NCI-H82 treated with DMSO at 0.1 percent for 48 hours (cell line): ENCODE data around the gene SPEM1.
A peak's percentile ranks its signal among the peaks of the same experiment; 100 is the strongest.

Experiments
- DNase-seq: peaks from one replicate; lab custom pipeline; 2025; ENCODE audit not compliant: unreplicated experiment; lab: John Stamatoyannopoulos, UW

Gene SPEM1

DNA sequence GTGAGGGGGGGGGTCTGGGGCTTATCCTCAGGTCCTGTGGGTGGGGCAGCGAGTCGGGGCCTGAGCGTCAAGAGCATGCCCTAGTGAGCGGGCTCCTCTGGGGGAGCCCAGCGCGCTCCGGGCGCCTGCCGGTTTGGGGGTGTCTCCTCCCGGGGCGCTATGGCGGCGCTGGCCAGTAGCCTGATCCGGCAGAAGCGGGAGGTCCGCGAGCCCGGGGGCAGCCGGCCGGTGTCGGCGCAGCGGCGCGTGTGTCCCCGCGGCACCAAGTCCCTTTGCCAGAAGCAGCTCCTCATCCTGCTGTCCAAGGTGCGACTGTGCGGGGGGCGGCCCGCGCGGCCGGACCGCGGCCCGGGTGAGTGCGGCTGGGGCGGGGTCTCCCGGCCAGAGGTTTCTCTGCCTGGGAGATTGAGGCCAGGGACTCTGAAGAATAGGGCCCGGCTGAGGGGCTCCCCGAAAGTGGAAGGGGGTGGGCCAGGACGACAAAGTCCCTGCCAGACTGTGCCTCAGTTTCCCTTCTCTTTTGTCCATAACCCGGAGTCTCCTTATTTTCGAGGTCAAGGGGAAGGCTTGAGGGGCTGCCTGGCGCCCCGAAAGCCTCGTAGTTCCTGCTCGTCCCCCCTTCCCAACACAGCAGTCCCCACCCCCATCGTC is 19.5 kb downstream of the SPEM1 start, which contains the start of gene FGF11:
FGF11 (plus strand) TSS at position 51 of the 651 bp plus-strand sequence; CDS start at position 160, 109 bp downstream.
- no peak for DNase-seq

DNA sequence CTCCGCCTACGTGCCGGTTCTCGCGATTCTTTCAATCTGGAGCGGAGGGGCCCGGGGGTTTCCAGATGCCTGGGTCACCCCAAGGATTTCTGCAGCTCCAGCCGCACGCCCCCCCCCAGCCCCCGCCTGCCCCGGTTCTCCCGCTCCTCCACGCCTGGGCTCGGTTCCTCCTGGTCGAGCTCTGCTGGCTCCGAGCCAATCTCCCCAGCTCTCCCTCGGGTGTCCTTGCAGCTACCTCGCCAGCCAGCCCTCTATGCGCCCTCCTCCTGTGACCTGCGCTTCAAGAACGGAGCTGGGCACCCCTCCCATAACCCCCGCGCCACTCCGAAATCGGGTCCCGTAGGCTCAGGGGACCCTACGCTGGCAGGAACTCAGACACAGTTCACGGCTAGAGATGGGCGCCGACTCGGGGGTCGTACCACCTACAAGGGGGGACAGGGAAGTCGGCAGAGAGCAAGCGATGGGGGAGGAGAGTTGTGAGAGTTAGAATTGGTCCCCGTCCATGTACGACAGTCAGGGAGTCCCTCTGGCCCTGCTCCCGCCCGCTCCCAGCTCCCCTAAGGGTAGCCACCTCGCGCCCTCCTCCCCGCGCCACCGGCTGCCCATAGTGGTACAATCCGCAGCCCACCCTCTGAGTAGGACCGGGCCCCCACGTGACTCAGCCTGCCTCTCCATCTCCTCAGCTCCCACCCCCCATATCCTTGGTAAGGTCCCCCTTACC is 20.1 kb downstream of the SPEM1 start:
- DNase-seq = peak; percentile 74

DNA sequence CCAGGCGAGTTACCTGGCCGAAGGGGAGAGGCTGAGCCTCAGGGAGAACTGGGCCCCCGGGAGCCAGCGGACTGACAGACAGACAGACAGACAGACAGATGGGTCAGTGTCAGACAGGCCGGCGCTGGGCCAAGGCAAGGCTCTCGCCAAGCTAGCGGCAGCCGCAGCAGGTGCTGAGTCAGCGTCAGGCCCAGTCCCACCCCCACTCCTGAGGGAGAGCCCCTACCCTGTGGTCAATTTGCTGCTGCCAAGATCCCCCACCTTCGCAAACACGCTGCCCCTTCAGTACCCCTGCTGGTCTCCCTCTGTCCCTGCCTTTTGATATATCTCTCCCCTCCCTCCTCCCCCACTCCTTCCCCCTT is 20.7 kb downstream of the SPEM1 start:
- DNase-seq = peak; percentile 57

DNA sequence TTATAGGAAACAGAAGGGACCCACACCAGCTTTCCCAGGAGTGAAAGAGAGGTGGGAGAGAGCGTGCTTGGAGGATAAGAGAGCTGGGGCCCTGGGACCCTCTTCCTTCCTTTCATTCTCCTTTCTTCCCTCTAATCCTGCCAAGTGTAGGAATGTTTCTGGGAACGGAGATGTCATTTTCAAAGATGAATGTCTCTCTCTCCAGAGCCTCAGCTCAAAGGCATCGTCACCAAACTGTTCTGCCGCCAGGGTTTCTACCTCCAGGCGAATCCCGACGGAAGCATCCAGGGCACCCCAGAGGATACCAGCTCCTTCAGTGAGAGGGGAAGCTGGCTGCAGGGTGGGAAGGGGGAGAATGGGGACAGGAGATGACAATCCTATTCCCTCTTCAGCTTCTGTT is 21.1 kb downstream of the SPEM1 start:
- no peak for DNase-seq

DNA sequence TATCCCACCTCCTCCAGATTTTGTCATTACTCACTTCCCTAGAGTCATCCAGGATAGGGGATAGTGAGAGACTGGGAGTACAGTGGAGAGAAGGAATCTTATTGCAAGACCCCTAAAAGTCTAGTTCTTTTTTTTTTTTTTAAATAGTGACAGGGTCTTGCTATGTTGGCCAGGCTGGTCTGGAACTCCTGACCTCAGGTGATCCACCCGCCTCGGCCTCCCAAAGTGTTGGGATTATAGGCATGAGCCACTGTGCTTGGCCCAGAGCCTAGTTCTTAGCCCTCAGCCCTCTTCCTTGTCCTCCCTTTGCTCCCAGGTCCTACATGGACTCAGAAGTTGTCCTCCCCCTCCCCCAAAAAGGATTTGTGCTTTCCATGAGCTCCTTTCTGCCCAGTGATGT is 22.0 kb downstream of the SPEM1 start:
- no peak for DNase-seq

DNA sequence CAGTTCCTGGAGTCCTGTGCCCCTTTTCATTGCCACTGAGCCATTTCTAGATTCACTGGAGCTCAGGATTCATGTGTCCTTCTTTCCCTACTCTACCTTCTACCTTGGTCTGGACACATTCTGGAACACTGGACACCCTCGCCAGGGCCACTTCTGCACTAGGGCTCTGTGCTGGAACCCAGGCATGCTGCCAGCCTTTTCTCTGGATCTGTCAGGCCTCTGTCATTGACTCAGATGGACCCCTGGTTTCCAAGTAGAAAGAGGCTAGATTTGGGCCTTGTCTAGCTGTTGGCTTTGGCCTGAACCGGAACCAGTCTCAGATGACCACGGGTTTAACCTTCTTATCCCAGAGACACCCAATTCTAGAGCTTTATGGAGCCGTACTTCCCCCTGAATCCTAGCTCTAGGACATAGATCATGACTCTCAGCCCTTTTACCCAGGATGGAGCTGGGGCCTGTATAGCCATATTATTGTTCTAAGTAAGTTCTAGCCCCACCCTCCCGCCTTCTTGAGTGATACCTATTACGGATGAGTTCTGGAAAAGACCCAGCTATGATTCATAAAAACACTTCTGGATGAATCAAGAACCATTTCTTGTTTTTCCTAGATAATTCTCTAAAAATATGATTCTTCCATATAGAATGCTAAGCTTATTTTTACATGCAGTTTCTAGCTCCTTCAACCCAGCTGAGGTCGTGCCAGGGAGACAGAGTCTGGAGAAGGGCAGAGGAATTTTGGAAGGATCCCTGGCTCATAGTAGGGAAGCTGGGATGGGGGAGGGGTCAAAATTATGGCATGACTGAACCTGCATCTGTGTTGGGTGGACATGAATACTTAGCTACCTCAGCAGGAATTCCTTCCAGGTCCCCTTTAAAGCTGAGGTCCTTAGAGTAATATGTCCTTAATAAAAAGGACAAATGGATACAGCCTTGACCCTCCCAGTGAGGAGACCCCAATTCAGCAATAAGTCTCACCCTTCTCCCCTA is 23.7 kb downstream of the SPEM1 start:
- DNase-seq = no peak

DNA sequence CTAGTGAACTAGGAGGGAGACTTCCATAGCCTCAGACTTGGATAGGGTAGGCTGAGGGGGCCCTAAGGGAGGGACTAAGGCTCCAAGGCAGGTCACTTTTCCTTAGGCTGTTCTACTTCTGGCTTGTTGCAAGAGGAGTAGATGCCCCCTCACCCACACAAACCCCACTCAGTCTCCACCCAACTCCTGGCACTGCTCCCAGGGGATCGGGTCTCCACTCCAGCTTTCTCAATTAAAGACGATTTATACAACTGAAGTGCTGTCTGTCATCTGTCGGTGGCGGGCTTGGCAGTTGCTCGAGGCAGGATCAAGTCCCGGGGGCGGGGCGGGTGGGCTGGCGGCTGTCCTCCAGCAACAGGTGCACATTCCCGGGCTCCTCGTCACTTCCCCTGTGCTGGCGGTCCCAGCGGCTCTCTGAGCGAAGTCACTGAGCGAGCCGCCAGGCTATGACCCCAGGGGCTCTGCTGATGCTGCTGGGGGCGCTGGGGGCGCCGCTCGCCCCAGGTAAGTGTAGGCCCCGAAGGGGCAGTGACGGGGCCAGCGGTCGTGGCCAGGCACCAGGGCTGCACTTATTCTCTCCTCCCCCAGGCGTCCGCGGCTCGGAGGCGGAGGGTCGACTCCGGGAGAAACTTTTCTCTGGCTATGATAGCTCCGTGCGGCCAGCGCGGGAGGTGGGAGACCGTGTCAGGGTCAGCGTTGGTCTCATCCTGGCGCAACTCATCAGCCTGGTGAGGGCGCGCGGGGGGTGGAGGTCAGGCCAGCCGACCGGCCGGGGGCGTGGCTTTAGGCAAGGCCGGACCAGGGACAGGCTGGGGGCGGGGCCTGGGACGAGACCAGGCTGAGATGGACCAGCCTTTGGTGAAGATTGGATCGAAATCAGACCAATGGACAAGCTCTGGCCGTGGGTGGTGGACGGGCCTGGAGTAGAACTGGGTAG is 24.8 kb downstream of the SPEM1 start, which contains the start of gene CHRNB1:
CHRNB1 (plus strand) TSS at position 380 of the 937 bp plus-strand sequence; CDS start at position 447, 67 bp downstream.
- peak; percentile 92 for DNase-seq

DNA sequence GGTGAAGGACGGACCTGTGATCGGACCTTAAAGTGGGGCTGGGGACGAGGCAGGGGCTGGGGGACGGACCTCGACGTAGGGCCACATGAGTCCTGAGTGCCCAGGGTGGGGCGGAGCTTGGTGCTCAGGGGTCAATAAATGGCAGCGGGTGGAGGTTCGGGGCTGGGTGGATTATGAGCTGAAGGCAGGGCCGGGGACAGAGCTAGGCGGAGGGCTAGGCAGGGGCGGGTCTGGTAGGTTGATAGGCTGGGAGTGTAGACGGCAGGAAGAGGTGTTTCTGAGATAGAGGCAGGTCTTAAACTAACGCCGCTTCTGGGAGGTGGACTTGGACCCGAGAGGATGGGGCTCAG is 25.5 kb downstream of the SPEM1 start:
- peak; percentile 80 for DNase-seq

DNA sequence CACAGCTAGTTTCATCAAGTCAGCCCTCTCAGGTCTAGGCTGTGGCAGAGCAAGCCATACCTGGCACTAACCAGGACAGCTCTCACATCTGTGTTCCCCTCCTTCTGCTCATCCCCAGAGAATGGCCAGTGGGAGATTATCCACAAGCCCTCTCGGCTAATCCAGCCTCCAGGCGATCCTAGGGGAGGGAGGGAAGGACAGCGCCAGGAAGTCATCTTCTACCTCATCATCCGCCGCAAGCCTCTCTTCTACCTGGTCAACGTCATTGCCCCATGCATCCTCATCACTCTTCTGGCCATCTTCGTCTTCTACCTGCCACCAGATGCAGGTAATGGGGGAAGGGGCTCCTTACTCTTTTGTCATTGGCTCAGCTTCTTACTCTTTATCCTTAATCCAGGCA is 28.3 kb downstream of the SPEM1 start:
- peak; percentile 22 for DNase-seq

DNA sequence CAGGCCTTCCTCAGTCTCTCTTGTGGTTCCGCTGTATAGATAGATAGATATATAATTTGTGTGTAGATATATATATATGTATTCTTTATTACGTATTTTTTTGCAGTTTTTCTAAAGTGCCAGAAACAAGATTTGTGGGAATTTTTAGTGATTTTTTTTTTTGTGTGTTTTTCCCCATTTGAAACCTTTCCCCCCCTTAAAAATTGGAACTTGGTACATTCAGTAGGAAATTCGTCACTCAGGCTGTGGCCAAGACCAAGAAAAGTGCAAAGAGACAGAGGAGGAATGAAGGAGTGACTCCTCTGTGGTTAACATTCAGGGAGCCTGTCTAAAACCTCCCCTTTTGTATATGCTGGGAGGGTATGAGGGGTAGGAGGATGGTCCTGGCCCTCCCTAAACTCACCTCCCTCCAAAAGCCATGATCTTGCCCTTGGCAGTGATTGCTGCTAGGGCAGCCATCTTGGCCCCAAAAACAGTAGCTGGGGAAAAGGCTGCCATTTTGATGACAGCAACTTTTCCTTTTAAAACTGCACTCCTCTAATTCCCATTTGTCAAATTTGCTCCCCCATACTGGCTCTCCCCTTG is 39.9 kb downstream of the SPEM1 start:
- no peak for DNase-seq

DNA sequence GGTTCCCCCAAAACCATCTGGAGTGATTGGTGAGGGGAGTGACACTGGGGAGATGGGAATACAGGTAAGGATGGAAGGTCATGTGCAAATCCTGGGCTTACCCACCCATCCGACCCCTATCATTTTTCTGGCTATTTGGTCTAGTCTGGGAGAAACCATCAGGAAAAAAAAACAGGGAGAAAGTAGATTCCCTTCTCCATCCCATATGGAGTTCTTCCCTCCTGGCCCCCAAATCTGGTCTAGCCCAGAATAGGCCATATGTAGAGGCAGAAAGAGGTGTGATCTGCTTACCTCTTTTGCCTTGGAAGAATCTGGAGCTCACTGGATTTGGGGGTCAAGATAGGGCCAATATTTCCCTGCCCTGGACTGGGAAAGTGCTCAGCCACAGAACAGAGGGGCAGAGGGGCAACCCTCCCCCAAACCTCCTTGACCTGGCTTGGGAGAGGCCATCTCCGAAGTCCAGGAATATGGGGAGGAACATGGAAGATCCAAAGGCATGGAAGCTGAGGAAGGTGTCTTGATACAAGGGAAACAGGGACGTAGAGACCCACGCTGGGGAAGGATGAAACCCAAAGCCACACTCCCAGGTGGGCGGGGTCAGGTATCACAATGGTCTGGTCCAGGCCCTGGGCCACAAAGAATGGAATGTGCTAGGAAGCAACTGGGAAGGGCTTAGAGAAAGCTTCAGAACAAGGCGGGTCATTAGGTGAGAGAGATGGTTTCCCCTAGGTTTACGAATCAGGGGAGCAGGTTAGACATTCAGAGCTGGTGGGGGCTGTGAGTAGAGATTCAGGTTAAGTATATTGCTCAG is 40.9 kb downstream of the SPEM1 start:
- no peak for DNase-seq

DNA sequence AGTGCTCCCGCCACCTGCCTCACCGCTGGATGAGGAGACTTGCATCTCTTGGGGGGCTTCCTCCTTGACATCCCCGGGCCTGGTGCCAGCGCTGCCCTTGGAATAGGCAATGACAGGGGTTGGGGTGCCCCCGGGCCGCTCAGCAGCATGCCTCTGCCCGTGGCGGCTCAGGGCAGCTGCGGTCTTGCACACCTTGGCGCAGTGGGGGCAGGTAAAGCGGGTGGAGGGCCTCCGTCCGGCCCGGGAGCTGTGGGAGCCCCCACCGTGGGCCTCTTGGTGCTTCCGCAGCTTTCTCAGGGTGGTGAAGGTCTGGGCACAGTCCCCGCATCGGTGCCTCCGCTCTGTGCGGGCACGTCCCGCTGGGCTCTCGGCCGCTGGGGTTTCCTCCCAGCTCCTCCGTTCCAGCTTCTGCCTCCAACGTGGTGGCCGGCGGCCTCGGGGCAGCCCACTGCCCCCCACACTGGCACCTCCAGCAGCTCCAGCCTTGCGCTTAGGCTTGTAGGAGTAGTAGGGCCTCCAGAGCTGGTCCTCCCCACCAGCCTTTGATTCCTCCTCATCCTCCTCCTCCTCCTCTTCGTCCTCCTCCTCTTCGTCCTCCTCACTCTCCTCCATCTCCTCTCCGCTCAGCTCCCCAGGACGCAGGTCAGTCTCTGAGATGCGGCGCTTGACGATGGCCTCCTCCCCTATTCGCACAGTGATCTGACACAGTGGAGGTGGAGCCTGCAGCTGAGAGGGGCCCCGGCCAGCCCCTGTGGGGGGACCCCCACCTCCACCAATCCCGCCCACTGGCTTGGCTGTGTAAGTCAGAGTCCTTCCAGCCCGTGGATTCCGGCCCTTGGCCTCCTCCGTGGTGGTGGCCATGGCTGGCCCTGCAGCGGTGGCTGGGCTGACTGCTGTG is 42.6 kb downstream of the SPEM1 start:
- no peak for DNase-seq

DNA sequence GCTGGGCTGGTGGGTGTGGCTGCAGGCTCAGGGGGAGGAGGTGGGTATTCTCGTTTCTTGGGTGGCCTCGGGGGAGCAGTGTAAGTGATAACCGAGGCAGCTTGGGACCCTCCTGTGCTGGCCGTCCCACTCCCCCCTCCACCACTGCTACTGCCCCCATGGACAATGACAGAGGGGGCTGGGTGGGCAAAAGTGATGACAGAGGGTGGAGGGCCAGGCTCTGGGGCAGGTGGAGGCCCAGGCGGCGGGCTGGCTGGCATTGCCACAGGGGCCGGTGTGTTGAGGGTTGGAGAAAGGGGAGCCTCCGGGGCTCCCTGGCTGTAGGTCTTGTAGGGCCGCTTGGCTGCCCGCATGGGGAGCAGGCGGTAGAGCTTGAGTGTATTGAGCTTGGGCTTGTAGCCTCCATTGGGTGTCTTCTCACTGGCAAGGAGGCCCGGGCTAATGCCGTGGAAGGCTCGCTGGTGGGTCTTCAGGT is 43.3 kb downstream of the SPEM1 start:
- DNase-seq = no peak

DNA sequence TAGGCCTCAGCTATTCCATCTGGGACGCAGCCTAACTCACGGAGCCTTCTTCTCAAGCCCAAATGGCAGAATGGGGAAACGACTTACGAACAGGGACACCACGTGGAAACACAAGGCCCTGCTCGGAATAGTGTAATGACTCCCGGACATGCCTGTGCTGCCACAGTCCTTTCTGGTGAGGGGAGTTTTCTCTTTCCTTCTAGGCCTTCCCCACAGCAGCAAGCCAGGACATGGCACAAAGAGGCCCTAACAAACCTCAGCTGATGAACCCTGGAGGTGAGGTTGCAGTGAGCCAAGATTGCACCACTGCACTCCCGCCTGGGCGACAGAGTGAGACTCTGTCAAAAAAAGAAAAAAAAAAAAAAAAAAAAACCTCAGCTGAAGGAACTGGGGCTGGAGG is 44.0 kb downstream of the SPEM1 start:
- DNase-seq = no peak

DNA sequence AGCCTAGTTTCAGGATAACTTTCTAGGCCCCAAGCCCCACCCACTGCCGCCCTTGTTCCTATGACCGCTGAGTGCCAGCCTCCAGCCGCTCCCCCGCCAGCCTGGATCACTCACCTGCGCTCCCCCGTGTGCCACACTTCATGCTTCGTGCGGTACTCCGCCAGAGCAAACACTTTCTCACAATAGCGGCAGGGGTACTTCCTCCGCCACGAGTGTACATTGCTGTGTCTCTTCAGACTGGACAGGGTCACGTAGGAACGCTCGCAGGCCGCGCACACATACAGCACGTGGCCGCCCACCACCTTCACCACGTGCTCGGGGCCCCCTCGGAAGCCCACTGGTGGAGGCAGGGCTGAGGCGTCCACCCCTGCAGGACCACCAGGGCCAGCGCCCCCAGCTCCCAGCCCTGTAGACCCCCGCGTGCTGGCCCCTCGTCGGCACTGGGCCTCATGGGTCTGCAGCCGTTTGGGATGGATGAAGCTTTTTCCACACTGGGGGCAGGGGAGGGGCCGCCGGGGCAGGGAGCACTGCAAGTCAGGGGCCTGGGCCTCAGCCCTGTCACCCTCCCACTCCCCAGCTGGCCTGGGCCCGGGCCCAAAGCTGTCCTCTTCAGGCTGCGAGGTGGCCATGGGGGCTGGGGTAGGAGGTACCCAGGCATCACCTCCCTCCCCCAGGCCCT is 45.6 kb downstream of the SPEM1 start:
- no peak for DNase-seq

DNA sequence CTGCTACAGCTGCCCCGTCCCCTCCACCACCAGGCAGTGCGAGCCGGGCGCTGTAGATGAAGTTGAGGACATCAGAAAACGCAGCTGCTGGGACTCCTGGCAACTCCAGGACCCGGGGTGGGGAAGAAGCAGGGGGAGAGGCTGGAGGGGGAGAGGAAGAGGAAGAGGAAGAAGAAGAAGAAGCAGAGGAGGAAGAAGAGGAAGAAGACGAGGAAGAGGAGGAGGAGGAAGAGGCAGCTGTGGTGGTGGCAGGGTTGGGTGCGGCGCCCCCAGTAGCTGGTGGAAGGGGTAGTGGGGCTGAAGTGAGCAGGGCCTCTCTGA is 46.2 kb downstream of the SPEM1 start:
- DNase-seq = no peak

DNA sequence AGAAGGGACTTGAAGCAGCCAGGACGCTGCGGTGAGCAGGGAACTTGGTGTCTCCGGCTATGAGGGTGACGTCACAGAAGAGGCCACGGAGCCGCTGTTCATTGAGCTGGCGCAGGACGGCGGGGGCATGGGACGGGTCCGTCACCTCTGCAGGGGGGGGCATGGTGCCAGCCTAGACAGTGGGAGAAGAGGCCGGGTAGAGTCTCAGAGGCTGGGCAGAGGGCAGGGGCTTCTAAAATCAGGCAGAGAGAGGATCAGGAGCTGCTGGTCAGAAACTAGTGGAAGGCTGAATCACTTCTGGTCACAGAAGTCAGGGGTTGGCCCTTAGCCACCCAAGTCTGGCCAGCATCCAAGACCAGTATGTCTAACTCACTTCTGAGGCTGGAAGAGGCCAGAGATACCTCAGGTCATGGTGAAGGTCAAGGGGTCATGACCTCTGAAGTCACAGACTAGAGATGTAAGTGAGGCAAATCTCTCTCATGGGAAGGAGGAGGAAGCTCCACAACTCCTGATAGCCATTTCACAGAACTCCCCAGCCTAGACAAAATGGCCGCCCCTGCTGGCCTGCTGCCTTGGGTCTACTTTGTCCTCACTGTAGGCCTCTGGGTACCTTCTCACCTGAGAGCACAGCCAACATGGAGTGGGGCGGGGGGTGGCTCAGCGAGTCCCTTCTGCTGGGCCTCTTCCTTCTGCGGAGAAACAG is 46.7 kb downstream of the SPEM1 start:
- no peak for DNase-seq
